K562 (cell line): Measurements from ENCODE around the gene GHRL. TPM values are rescaled to one million over a fixed set of nuclear protein-coding genes. Genes with fewer than 3 reads are reported as not detected.
A peak's percentile ranks its signal among the peaks of the same experiment; 100 is the strongest.

Experiments
- DMBX1 ChIP-seq: fragments of 250-450 bp; sonication (Bioruptor Pico); IDR thresholded peaks from 2 replicates; pipeline ENCODE4 v1.8.0; 2022; ENCODE audit warnings: inconsistent platforms, mild to moderate bottlenecking, moderate library complexity, borderline replicate concordance
- ELF1 ChIP-seq: fragments of 200-800 bp; sonication (Bioruptor generic); IDR thresholded peaks from 2 replicates; pipeline ENCODE4 v1.6.1; 2016; ENCODE audit warnings: missing genetic modification characterization, missing compliant biosample characterization
- KDM5B ChIP-seq: fragments of 200-600 bp; sonication (generic); IDR thresholded peaks from 2 replicates; pipeline ENCODE4 v1.6.1; 2012; ENCODE audit warnings: low read depth, mild to moderate bottlenecking, moderate library complexity, low read length, control low read depth, inconsistent platforms; ENCODE audit not compliant: insufficient replicate concordance
- KLF10 ChIP-seq: fragments of 250-450 bp; sonication (Bioruptor Pico); IDR thresholded peaks from 2 replicates; pipeline ENCODE4 v1.6.1; 2021; ENCODE audit warnings: matching md5 sums
- MCM3 ChIP-seq: fragments of 450-650 bp; IDR thresholded peaks from 2 replicates; pipeline ENCODE4 v1.6.1; 2016
- NFRKB ChIP-seq: fragments of 450-650 bp; IDR thresholded peaks from 2 replicates; pipeline ENCODE4 v1.6.1; 2016; ENCODE audit warnings: low read depth
- POLR3G ChIP-seq: IDR thresholded peaks from 2 replicates; pipeline ENCODE4 v1.6.1; 2011; ENCODE audit not compliant: insufficient read length, insufficient replicate concordance; ENCODE audit errors: extremely low read depth
- RAD21 ChIP-seq, 2 experiments: fragments of 250-450 bp in 1 of 2; fragments of 450-650 bp in 1 of 2; sonication (Bioruptor Pico) in 1 of 2; formaldehyde crosslinking in 1 of 2; IDR thresholded peaks in 1 of 2; conservative IDR thresholded peaks in 1 of 2; 2 replicates each; pipeline versions ENCODE4 v1.4.0 to v1.8.0; 2020 to 2022; ENCODE audit warnings: mild to moderate bottlenecking in 2 of 2, moderate library complexity in 1 of 2
- SMC3 ChIP-seq: conservative IDR thresholded peaks from 2 replicates; pipeline ENCODE4 v1.6.1; 2011; ENCODE audit warnings: low read depth, low read length, improper control_type of control experiment; ENCODE audit not compliant: insufficient read depth
- TAF15 ChIP-seq: fragments of 200-400 bp; formaldehyde crosslinking; IDR thresholded peaks from 2 replicates; pipeline ENCODE4 v1.6.1; 2017; ENCODE audit warnings: mild to moderate bottlenecking, low read depth, low read length, moderate library complexity
- U2AF2 ChIP-seq: fragments of 200-400 bp; formaldehyde crosslinking; optimal IDR thresholded peaks from 2 replicates; pipeline ENCODE3; 2017; ENCODE audit warnings: low read depth, mild to moderate bottlenecking, low read length
- ZFP1 ChIP-seq: fragments of 450-650 bp; formaldehyde crosslinking; IDR thresholded peaks from 2 replicates; pipeline ENCODE4 v1.4.0; 2020; ENCODE audit warnings: mild to moderate bottlenecking, mixed read lengths
- ZNF232 ChIP-seq: sonication (generic); formaldehyde crosslinking; IDR thresholded peaks from 2 replicates; pipeline ENCODE4 v1.8.0; 2022; ENCODE audit warnings: mild to moderate bottlenecking, missing genetic modification reagents
- polyA plus RNA-seq, 8 experiments: library from polyadenylated mRNA; depleted of rRNA in 4 of 8; stranded (reverse) in 5 of 8; unstranded in 3 of 8; fragments of >200 nt; fragmentation: Nextera tagmentation in 2 of 8; fragmentation: Illumina TruSeq in 1 of 8; extraction: Ambion mirVana in 2 of 8; extraction: Trizol in 1 of 8; gene quantifications; 2 replicates each; pipeline versions ENCODE4 v1.2.1 to v1.2.3, GENCODE V29; 2011 to 2014; ENCODE audit warnings: inconsistent platforms in 1 of 8, missing spikeins in 1 of 8
- total RNA-seq, 7 experiments: library from RNA; depleted of rRNA in 6 of 7; stranded (reverse); fragments of >200 nt in 6 of 7; fragmentation: Illumina TruSeq in 2 of 7; extraction: Trizol in 2 of 7; gene quantifications; 2 replicates each; pipeline versions ENCODE4 v1.2.1 to v1.2.3, GENCODE V29; 2011 to 2021; ENCODE audit warnings: low replicate concordance in 1 of 7
- TF ChIP-seq, protein P1 (sequence below): IDR thresholded peaks from 2 replicates; pipeline ENCODE4 v1.6.1; 2011; ENCODE audit warnings: borderline replicate concordance, low read depth, mild to moderate bottlenecking, moderate library complexity, low read length; ENCODE audit not compliant: insufficient read depth, poor library complexity, severe bottlenecking
- TF ChIP-seq, protein P2 (sequence below), 3 experiments: IDR thresholded peaks in 2 of 3; conservative IDR thresholded peaks in 1 of 3; 2 replicates each; pipeline ENCODE4 v1.5.1; 2011 to 2012; ENCODE audit warnings: low read length in 3 of 3, mild to moderate bottlenecking in 3 of 3, control low read depth in 2 of 3, improper control_type of control experiment in 1 of 3, inconsistent platforms in 1 of 3, low read depth in 1 of 3, mixed read lengths in 1 of 3, moderate library complexity in 1 of 3; ENCODE audit not compliant: insufficient read depth in 2 of 3
- TF ChIP-seq, protein P3 (sequence below): sonication (generic); formaldehyde crosslinking; IDR thresholded peaks from 2 replicates; pipeline ENCODE4 v1.8.1; 2023; ENCODE audit warnings: mild to moderate bottlenecking, missing genetic modification reagents, moderate library complexity

Gene GHRL
- total and polyA plus RNA-seq, 9 of the 15 experiments (the other 6 are each of a cell fraction or from before 2014, with no cell fraction given), result 0.08 to 0.29 (median 0.15) TPM; not detected in 5

DNA sequence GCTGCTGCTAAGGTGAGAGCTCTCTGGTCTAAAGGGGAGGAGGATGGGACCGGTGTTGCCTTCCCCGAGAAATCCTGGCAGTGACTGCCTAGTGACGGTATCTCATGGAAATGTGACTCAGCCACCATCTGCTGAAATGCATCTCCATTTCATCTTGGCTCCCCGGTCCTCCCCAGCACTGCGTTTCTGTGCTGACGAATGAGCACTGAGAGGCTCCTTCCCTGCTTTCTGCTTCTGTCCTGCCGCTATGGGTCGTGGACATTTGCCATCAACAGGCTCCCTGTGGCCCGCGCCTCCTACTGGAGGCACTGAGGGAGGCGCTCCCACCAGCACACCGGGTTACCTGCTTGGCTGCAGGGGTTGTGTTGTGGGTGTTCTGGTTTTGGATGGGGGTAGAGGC, 41.7 kb upstream of the GHRL start (continued):
- TF ChIP-seq, protein P1, sequence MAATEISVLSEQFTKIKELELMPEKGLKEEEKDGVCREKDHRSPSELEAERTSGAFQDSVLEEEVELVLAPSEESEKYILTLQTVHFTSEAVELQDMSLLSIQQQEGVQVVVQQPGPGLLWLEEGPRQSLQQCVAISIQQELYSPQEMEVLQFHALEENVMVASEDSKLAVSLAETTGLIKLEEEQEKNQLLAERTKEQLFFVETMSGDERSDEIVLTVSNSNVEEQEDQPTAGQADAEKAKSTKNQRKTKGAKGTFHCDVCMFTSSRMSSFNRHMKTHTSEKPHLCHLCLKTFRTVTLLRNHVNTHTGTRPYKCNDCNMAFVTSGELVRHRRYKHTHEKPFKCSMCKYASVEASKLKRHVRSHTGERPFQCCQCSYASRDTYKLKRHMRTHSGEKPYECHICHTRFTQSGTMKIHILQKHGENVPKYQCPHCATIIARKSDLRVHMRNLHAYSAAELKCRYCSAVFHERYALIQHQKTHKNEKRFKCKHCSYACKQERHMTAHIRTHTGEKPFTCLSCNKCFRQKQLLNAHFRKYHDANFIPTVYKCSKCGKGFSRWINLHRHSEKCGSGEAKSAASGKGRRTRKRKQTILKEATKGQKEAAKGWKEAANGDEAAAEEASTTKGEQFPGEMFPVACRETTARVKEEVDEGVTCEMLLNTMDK, result peak; percentile 73
- TF ChIP-seq SMC3 (peak; percentile 54), POLR3G (no peak), MCM3 (no peak), RAD21 (CRISPR knock-in tag; conservative IDR thresholded peaks at IDR 0.05 in 1 of 2, IDR thresholded peaks at IDR 0.05 in 1 of 2) (peak in 1 of 2 experiments; percentile 55; a peak in 3 of 4 replicates), KLF10 (CRISPR knock-in tag) (no peak), TAF15 (no peak), KDM5B (no peak), NFRKB (no peak), ELF1 (tag) (no peak), ZNF232 (CRISPR knock-in tag) (no peak), DMBX1 (CRISPR knock-in tag) (no peak), ZFP1 (CRISPR knock-in tag) (no peak), U2AF2 (no peak)
- TF ChIP-seq, protein P2, sequence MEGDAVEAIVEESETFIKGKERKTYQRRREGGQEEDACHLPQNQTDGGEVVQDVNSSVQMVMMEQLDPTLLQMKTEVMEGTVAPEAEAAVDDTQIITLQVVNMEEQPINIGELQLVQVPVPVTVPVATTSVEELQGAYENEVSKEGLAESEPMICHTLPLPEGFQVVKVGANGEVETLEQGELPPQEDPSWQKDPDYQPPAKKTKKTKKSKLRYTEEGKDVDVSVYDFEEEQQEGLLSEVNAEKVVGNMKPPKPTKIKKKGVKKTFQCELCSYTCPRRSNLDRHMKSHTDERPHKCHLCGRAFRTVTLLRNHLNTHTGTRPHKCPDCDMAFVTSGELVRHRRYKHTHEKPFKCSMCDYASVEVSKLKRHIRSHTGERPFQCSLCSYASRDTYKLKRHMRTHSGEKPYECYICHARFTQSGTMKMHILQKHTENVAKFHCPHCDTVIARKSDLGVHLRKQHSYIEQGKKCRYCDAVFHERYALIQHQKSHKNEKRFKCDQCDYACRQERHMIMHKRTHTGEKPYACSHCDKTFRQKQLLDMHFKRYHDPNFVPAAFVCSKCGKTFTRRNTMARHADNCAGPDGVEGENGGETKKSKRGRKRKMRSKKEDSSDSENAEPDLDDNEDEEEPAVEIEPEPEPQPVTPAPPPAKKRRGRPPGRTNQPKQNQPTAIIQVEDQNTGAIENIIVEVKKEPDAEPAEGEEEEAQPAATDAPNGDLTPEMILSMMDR (IDR thresholded peaks at IDR 0.05 in 2 of 3, conservative IDR thresholded peaks at IDR 0.05 in 1 of 3; ENCODE audit: insufficient read depth in 2 of 3, low read depth in 1 of 3, low read length in 3 of 3), result peak; percentile 62 to 86 (median 79)
- TF ChIP-seq, protein P3, sequence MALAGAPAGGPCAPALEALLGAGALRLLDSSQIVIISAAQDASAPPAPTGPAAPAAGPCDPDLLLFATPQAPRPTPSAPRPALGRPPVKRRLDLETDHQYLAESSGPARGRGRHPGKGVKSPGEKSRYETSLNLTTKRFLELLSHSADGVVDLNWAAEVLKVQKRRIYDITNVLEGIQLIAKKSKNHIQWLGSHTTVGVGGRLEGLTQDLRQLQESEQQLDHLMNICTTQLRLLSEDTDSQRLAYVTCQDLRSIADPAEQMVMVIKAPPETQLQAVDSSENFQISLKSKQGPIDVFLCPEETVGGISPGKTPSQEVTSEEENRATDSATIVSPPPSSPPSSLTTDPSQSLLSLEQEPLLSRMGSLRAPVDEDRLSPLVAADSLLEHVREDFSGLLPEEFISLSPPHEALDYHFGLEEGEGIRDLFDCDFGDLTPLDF, result no peak
